RKO (cell line): ENCODE data around the gene CADM1.

Experiments
- DNase-seq: peaks from one replicate; pipeline ENCODE4 v3.0.0-alpha.2; 2016; ENCODE audit warnings: low spot score

CADM1 gene

DNA sequence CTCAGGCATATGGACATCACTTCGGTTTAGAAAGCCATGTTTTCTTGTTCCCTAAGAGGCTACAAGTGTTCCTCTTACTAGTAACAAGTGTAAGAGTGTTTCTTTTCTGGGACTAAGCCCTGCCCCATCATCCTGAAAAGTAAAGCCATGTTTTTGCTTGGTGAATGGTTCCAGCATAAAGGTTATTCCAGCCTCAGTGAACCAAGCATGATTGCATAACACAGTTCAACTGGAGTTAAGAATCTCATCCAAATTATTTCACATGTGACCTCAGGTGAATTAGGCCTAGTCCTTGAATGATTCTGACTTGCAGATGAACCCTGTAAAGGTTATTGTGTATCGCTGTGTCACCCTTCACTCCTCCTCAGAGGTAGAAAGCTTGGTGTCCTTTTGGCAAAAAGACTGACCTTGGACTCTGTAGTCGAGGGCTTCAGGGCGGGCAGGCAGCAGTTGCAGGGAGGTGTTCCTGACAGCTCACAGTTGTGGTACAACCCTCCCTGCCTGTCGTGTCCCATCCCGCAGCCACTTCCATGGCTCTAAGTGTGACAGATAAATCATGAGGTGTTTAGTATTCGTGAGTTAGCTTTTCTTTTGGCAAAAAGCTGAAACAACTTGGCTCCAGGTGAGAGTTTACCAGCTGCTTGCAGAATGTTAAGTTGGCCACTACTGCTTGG lies 321.8 kb downstream of the CADM1 start:
- DNase-seq, result no peak

DNA sequence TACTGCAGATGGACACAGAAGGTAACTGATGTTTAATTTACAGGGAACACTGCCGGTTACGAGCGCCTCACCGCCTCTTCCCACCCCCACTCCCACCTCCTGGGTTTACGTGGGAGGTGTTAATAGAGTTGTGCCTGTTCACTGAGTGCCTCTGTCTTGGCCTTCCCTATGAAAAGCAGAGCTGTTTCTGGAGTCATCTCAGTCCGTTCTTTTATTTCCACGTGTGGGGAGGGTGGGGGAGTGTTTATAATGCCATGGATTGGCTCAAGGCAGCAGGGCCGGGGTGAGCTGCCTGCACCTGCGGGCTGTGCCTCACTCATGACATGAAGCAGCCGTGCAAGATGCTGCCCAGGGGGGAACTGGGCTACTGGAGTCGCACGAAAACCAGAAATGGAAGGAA lies 322.7 kb downstream of the CADM1 start:
- no peak for DNase-seq

DNA sequence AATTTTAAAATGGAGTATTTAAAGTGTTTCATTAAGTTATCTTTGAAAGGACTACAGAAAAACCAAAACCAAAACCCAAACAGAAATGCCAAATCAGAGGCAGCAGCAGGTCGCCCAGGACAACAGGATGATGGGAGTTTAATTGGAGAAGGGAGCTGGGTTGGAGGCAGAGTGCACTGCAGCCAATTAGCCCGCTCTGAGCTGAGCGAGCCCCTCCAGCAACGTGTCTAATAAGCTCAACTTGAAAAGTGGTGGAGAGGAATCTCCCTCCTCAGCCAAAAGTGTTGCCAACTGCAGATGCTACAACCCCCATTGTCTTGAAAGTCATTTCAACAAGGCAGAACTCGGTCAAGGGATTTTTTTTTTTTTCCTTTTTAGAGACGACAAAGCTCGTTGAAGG lies 323.9 kb downstream of the CADM1 start:
- no peak for DNase-seq

DNA sequence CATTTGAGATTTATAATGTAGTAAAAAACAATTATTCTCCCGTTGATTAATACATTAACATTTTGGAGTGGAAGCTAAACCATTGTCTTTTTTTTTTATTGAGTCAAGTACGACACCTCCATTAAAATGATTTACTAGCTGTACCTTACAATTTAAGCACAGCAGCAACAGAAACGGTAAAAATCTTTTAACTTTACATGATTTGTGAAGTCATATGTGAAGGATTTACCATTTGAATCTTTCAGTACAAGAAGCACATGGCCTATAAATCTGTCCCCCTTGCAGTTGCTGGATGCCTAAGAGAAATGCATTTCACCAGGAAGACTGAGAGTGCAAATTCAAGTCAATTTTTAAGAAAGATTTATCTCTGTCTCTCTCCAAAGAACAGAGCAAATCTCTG lies 324.6 kb downstream of the CADM1 start:
- DNase-seq, result no peak

DNA sequence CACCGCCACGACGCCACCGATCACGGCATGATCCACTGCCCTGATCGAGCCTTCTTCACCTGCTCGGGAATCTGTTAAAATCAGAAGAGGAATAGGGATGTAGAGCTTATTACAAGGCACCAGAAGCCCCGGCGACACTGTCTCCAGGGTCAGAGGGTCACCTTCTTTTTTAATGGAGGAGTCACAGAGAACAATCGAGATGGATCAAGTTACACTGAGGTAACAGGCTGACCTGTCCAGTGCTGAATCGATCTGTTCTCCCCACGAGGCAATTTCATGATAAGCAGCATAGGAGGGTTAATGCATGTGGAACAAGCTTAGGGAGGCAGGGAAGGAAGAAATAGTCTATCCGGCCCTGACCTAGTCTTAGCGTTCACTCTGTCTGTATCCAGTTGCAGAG lies 325.5 kb downstream of the CADM1 start:
- no peak for DNase-seq

DNA sequence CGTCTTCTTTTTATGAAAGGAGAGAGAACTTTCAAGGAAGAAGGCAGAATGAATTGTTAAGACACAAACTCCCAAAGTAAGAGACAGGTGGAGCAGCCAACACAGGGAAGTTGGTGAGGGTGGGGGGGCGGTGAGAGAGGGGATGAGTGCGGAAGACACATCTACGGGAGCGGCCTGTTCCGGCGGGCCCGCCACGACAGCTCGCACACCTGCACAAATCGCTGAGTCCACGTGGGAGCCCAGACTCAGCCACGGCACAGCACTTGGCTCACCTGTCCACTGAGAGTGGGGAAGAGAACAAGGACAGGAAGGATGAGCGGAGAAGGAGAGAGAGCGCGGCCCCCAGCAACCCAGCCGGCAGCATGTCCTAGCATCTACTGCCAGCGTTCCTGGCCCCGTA lies 331.1 kb downstream of the CADM1 start:
- DNase-seq, result no peak

DNA sequence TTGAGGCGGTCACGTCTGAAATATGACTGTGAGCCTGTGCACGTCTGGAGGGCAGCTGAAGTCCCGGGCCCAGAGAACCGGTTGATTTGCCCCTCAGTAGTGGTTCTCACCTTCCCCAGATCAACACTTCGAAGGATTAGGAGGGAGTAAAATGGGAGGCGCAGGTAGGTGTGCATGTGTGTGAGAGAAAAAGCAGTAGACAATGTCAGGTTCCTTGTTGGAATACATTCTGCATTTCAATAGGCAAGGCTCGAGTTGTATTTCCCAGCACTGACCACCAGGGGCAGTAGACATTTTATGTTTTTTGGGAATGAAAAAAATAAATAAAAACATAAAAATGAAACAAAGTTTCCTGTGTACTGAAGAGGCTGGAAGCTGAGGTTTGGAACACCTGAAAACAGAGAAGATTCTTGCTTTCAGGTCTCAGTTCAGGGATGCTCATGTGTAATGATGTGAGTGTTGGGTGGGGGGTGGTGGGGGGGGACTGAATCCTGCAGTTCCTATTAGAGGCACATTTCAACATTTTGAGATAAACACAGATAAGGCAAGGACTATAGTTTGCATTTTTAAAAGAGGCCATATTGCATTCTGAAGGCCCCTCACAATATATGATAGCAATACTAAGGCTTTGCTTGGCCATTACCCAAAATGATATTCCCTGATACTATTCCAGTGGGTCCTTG lies 333.9 kb downstream of the CADM1 start:
- DNase-seq, result peak; percentile 32

DNA sequence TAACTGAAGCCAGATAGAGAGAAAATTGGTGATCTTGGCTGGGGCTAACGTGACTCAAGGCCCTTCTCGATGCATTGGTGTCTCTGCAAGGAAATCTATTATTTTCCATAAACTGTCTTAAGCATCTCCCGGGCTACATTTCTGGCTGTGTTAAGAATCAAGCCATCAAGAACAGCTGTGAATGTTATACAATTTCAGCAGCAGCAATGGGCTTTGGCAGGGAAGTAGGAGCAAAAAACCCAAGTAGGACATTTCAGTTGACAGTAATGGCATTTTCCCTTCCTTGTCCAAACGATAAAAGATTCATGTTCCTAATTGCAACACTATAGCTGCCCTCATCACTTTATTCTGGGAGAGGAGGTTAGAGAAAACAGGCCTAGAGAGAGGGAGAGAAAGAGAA lies 335.0 kb downstream of the CADM1 start:
- no peak for DNase-seq

DNA sequence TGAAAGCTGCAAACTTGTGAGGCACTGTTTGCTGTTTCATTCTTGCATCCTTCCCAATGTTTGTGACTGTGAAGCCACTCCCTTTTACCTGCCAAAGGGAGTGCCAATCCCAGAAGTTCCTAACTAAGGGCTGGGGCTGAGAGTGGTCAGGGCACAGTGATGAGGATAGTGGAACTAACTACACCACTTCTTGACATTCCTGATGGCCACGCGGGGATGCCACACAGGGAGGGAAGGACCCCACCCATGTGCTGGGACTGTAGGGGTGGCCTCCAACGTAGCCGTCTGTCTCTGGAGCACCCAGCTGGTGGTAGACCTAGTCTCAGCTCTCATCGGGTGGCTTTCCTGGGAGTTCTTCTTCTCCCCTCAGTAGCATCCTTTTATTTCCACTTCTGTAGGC lies 335.5 kb downstream of the CADM1 start:
- no peak for DNase-seq

DNA sequence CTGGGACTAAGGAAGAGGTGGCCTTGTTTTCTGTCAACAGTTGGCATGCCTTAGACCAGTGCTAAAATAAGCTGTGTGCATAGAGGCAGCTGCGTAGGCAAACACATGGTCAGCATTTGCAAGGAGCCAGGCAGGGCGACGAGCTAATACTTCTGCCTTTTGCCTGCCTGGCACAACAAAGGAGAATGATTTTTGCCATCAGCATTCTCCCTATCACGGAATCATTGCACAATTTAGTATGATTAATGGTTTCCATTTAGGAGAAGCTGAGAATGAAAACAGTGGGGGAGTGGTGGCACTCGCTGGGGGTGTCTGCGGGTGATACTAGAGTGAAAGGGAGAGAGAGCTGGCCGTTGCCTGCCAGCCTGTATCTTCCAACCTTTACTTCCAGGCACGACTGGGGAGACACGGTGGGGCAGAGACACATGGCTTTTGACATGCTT lies 336.0 kb downstream of the CADM1 start:
- DNase-seq, result no peak

DNA sequence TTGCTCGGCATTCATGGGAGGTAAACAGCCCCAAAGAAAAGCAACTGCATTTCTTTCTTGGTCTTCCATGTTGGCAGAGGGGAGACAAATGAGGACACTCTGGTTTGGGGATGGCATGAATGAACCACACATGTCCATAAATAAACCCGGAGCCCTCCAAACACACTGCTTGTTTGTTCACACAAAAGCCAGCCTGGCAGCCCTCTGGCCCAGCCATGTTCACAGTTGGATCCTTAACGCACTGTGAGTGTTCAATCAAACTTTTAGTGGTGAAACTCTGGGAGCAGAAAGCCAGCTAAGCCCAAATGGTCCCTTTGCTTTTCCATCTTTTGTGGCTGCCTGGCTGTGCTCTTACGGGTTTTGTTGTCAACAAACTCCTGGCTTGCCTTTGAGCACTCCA lies 336.8 kb downstream of the CADM1 start:
- DNase-seq, result no peak

DNA sequence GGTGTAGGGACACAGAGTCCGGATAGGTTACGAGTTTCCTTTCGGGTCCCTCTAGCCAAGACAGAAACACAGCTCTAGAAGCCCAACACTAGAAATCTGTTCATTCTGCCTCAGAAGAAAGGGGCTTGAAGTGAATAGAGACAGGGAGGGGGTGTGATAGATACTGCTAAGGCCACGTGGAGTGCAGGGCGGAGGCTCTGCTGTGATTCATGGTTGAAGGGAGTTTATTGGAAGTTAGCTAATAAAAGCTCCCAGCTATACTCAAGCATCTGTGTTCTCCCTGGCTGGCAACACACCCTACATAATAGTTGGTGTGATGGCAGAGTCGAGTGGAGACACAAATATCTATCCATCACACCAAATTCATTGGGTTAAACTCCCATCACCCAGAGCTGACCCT lies 337.4 kb downstream of the CADM1 start:
- DNase-seq, result no peak

DNA sequence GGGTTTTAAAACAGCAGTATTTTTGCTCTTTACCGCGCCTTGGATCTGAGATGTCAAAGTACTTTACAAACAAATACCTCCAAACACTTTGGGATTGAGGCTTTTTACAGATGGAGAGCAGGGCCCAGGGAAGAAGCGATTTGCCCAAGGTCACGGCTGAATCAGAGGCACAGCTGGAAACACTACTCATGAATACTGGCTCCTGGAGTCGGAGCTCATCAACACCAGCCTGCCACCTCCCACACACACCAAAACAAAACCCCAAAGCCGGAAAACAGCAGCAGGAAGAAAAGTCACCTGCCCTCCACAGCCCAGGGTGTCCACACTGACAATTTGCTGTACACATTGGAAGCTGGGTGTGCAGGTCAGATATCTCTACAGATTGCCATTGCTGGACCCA lies 339.4 kb downstream of the CADM1 start:
- no peak for DNase-seq

DNA sequence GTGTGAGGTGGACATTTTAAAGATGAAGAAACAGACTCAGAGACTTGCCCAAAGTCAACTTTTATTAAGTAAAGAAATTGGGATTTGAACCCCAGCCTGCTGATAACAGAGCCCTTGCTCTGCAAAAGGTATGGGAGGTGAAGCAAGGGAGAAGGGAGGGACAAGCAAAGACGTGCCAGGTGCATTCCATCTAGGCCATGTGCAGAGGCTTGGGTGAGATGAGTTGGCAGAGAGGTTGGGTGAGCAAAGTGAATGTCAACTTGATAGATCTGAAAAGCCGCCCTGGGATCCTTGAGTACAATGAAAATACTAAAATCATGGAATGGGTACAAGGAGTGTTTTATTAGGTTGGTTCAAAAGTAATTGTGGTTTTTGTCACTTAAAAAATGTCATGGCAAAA lies 341.3 kb downstream of the CADM1 start:
- DNase-seq, result no peak

DNA sequence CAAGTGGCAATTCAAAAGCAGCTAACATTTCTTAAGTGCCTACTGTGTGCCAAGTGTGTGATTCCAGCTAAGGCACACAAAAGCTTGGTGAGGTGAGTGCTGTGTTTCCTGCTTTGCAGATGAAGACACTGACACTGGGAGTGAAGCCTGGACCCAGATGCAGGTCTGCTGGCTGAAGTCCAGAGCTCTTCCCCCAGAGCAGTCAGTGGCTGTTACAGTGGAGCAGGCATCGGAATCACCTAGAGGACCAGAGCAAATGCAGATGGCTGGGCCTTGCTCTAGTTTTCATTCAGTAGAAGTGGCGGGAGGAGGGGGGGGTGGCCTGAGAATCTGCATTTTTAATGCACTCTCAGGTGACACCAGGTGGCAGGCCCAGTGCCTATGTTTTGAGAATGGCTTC lies 342.3 kb downstream of the CADM1 start:
- no peak for DNase-seq

DNA sequence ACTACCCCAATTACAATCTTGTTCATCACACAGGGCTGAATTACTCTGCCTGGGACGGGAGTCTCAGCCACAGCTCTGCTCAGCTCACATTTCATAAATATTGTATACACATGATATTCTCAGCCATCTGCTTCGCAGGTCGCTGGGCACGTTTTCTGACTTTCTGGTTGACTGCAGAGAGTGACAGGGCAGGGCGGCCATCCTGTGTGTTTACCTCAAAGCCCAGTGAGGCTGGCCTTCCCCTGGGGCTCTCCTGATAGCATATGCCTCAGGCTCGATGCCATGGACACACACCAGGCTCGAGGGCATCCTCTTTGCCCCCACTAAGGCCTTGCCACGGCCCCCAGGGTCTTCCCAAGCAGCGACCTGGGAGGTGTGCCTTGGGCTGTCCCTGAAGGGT lies 345.0 kb downstream of the CADM1 start:
- DNase-seq, result no peak

DNA sequence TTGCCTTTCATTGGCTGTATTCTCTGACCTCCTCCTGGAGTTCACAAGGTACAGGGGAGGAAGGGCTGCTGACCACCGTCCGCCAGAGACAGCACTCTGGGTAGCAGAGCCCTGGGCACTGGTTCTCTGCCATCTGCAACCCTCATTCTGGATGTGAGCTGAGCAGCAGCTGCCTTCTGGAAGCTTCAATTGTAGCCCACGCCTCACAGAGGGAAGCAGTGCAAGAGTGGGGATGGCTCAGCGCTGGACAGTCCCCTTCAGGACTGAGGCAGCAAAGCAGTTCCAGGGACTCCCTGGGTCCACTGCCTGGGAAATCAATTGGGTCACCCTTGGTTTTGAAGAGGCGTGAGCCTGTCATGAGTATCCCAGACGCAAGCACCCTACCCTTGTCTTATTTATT lies 346.2 kb downstream of the CADM1 start:
- no peak for DNase-seq

DNA sequence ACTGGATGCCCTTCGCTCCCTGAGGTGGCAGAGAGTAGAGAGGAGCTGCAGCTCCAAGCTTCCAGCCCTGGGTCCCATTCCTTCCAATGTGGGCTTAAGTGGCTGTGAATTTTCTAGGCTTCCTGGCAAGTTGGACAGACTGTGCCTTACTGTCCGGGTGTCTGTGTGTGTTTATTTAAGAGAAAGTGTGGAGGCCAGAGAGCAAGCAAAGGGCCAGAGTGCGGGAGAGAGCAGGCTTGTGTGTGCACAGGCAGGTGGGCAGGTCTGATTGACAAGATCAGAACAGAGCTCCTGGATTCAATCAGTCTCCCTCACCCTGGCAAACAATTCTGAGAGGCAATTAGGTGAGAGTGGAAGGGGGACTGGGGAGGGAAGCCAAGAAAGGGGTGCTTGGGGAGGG lies 347.0 kb downstream of the CADM1 start:
- DNase-seq, result no peak

DNA sequence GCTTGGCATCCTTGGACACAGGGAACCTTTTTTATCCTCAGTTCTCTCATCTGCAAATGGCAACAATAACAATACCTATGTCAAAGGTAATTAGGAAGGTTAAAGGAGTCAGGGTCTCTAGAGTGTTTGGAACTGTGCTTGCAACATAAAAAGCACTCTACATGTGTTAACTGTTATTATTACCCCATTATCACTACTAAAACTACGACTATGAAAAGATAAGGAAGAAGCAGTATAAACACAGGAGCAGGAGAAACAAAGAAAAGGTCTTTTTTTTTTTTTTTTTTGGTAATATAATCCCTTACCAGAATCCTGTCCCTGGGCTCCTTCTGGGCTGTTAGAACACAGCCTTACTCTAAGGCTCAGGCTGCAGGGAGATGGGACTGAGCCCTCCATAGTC lies 348.2 kb downstream of the CADM1 start:
- DNase-seq, result no peak

DNA sequence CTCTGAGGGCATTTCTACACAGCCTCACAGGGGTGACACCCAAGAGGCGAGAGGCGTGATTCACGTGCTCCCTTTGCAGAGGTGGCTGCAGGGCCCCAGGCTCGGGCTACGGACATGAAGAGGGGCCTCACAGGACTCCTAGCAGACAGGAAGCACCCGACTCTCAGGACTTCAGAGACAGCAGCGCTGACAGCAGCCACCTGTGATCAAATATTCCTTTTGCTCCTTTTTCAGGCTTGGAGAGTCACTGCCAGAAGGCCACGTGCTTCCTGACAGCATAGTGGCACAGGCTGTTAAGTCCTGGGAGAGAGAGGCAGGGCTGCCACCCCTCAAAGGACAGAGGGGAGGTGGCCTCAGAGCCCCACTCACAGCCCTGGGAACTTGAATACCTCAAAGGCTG lies 348.9 kb downstream of the CADM1 start:
- no peak for DNase-seq

DNA sequence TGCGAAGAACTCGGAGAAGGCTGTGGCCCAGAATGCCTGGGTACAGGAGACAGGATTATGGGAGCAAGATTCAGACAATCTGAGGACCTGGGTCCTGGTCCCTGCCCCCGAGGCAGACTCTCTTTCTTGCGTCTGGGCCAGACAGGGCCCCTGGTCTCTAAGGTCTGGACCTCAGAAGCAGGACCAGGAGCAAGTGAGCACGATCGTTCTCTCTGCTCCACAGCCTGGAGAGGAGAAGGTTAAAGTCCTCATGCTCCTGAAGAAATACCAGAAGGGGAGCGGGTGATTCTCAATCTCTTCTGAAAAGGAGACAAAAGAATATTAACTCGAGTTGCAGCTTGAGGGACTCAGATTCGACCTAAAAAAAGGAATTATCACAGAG lies 349.9 kb downstream of the CADM1 start:
- no peak for DNase-seq

DNA sequence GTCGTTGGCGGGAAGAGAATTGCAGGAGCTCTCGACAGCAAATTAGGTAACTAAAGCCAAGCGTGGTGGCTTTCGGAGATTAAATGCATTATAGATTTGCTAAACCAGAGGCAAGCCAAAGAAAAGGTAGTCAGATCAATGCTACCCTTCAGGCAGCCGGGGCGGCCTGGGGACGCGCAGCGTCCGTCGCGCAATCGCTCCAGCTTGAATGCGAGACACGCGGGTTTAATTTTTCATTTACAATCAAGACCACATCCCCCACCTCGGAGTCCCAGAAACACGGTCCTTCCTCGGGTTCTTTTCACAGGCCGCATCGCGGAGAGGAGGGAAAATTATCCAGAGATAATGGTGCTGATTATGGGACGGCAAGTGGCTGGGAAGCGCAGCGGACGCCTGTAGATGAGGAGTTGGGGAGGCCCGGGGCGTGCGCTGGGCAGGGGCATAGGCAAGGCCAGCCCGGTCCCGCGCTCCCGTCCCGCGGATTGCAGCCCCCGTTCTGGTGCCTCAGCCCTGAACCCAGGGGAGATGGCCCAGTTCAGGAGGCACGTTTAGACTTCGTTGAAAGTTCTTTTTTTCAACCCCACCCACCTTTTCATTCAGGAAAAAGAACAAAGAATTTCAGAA lies 350.4 kb downstream of the CADM1 start:
- no peak for DNase-seq

DNA sequence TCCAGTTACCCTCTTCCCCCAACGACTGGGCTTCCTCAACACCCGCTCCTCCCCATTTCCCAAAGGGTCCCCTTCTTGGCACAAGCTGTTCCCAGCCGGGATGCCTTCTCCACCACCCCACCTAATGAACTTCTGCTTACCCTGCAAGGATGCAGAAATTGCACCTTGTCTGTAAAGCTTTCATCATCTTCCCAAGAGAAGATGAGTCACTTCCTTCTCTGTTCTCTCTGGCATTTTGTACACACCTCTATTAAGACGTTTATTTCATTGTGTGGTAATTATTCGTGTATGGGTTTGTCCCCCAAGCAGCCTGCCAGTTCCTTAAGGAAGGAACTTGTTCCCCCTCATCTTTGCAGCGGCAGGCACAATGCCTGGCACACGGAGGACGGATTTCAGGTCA lies 351.1 kb downstream of the CADM1 start:
- DNase-seq, result peak; percentile 35

DNA sequence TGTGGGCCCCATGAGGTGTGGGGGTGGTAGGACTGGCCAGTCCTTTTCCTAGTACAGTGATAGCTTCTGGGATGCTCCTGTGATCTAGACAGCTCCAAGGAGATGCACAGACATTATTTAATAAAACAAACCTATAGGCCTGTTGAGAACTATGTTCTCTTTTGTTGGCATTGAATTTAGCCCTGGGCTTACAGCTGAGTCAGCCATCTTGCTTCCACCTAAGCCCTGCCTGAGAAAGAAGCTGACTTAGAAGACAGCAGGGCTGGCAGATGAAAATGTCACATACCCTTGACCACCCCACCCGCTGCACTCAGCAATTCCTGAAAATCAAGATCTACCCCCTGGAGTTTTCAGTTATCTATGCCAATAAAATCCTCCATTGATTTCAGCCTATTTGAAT lies 353.2 kb downstream of the CADM1 start:
- no peak for DNase-seq
